OCI-LY1 (cell line): ENCODE data around the gene FBLN7.

ENCODE experiments used
- CTCF ChIP-seq: fragments of 200-600 bp; sonication (generic), shearing (Covaris generic); IDR thresholded peaks from 2 replicates; pipeline ENCODE4 v1.5.1; 2017; ENCODE audit warnings: mild to moderate bottlenecking, antibody characterized with exemption, low read length, moderate library complexity, mixed read lengths
- EZH2 ChIP-seq: fragments of 200-600 bp; sonication (generic), shearing (Covaris generic); IDR thresholded peaks from 2 replicates; pipeline ENCODE4 v1.8.0; 2017; ENCODE audit warnings: borderline replicate concordance, mixed run types, mild to moderate bottlenecking, antibody characterized with exemption, low read length, moderate library complexity, mixed read lengths

GRCh38 chr2:112141626-112142007, 3.4 kb downstream of the FBLN7 start:
- TF ChIP-seq CTCF (no peak), EZH2 (no peak)
